B cell (primary cell): ENCODE results near the gene NTMT1.

ENCODE experiments used
- CTCF ChIP-seq: fragments of 200-600 bp; IDR thresholded peaks from one replicate; pipeline ENCODE4 v1.8.0; 2022; ENCODE audit warnings: antibody characterized with exemption, mild to moderate bottlenecking
- EZH2 ChIP-seq: IDR thresholded peaks from 2 replicates; pipeline ENCODE4 v1.6.1; 2012; ENCODE audit warnings: borderline replicate concordance, low read depth, mild to moderate bottlenecking, moderate library complexity, low read length; ENCODE audit not compliant: insufficient read depth, poor library complexity, severe bottlenecking

GRCh38 chr9:129639756-129640085, 13.8 kb downstream of the NTMT1 start:
- TF ChIP-seq CTCF (no peak), EZH2 (no peak)
